Naive B cell (primary cell): Measurements from ENCODE around the gene ANAPC10. TPM values are rescaled to one million over a fixed set of nuclear protein-coding genes. Genes with fewer than 3 reads are reported as not detected.

ENCODE experiments used
- ATAC-seq, 2 donors: fragments of 150-1000 bp; cut with Tn5 transposase; 2 replicates each; pipeline ENCODE4 v1.10.0; 2021; ENCODE audit warnings: low read depth in 2 of 2, mild to moderate bottlenecking in 2 of 2, moderate library complexity in 2 of 2
- DNase-seq: peaks from one replicate; pipeline ENCODE4 v3.0.0; 2022
- H3K27ac Mint-ChIP-seq, 6 donors: one replicate each; pipeline ENCODE4 v1.8.0; 2020 to 2022; ENCODE audit warnings: mild to moderate bottlenecking in 6 of 6, mixed read lengths in 6 of 6, moderate library complexity in 5 of 6, inconsistent platforms in 2 of 6
- H3K27me3 Mint-ChIP-seq, 3 donors: one replicate each; pipeline ENCODE4 v1.8.0; 2021 to 2022; ENCODE audit warnings: mixed read lengths in 3 of 3, mild to moderate bottlenecking in 1 of 3
- H3K36me3 Mint-ChIP-seq, 2 donors: one replicate each; pipeline ENCODE4 v1.8.0; 2020 to 2022; ENCODE audit warnings: mixed read lengths in 2 of 2, inconsistent platforms in 1 of 2, mild to moderate bottlenecking in 1 of 2
- H3K4me1 Mint-ChIP-seq, 3 donors: one replicate each; pipeline ENCODE4 v1.8.0; 2020 to 2022; ENCODE audit warnings: mixed read lengths in 3 of 3, inconsistent platforms in 1 of 3, mild to moderate bottlenecking in 1 of 3, moderate library complexity in 1 of 3
- H3K4me3 Mint-ChIP-seq, 8 donors: one replicate each; pipeline ENCODE4 v1.8.0; 2020 to 2022; ENCODE audit warnings: mild to moderate bottlenecking in 8 of 8, mixed read lengths in 8 of 8, moderate library complexity in 8 of 8, inconsistent platforms in 2 of 8
- H3K9me3 Mint-ChIP-seq, 7 donors: one replicate each; pipeline ENCODE4 v1.8.0; 2020 to 2022; ENCODE audit warnings: mixed read lengths in 7 of 7, mild to moderate bottlenecking in 5 of 7, inconsistent platforms in 2 of 7, moderate library complexity in 1 of 7
- polyA plus RNA-seq, 6 donors: library from polyadenylated mRNA; unstranded; fragments of 300-500 nt; fragmentation: Illumina TruSeq; gene quantifications; one replicate each; pipeline ENCODE4 v1.2.3, GENCODE V29; 2021; ENCODE audit warnings: low read depth in 6 of 6

The ANAPC10 gene
- polyA plus RNA-seq, 6 donors from 2014 or later, result 26.8 to 60.9 (median 41.2) TPM

- no peak for DNase-seq
- Mint-ChIP-seq H3K4me1 (no peaks in the 10 kb centered on the region), H3K27ac (no peak overlapping the region), H3K27me3 (no peaks in the 10 kb centered on the region), H3K36me3 (peaks cover 0 to 3% of the 10 kb centered on the region in 2 donors), H3K9me3 (peaks cover 0 to 9% (median 1%) of the 10 kb centered on the region in 7 donors), H3K4me3 (no peak overlapping the region)
- ATAC-seq, result no peak
Observed at GRCh38 chr4:144968606-144969005, 129.4 kb downstream of the ANAPC10 start.

GRCh38 chr4:144967161-144967560 lies 130.8 kb downstream of the ANAPC10 start:
- no peaks in the 10 kb centered on the region for H3K4me1 Mint-ChIP-seq
- ATAC-seq (no peak), DNase-seq (no peak)
- no peaks in the 10 kb centered on the region for H3K27me3 Mint-ChIP-seq
- peaks cover 0 to 11% of the 10 kb centered on the region in 2 donors for H3K36me3 Mint-ChIP-seq
- peaks cover 0 to 12% (median under 1%) of the 10 kb centered on the region in 7 donors for H3K9me3 Mint-ChIP-seq
- H3K4me3 Mint-ChIP-seq, result no peak overlapping the region
- no peak overlapping the region for H3K27ac Mint-ChIP-seq

- H3K27me3 Mint-ChIP-seq, result peaks cover 0 to 10% (median 0%) of the 10 kb centered on the region in 3 donors
- H3K27ac Mint-ChIP-seq, result no peak overlapping the region
- no peaks in the 10 kb centered on the region for H3K4me1 Mint-ChIP-seq
- peaks cover 13 to 17% of the 10 kb centered on the region in 2 donors for H3K36me3 Mint-ChIP-seq
- no peak overlapping the region for H3K4me3 Mint-ChIP-seq
- peaks cover 6 to 31% (median 25%) of the 10 kb centered on the region in 7 donors for H3K9me3 Mint-ChIP-seq
- DNase-seq (no peak), ATAC-seq (no peak)
Observed at GRCh38 chr4:144962300-144962699, 135.7 kb downstream of the ANAPC10 start.

- Mint-ChIP-seq H3K36me3 (peaks cover 23 to 45% of the 10 kb centered on the region in 2 donors), H3K27ac (no peak overlapping the region), H3K9me3 (peaks cover 36 to 71% (median 56%) of the 10 kb centered on the region in 7 donors), H3K27me3 (peaks cover 0 to 10% (median 7%) of the 10 kb centered on the region in 3 donors), H3K4me3 (no peak overlapping the region), H3K4me1 (no peaks in the 10 kb centered on the region)
- ATAC-seq, result no peak
- DNase-seq, result no peak
Observed at GRCh38 chr4:144955104-144955503, 142.9 kb downstream of the ANAPC10 start.

- Mint-ChIP-seq H3K27ac (no peak overlapping the region), H3K9me3 (peaks cover 30 to 63% (median 49%) of the 10 kb centered on the region in 7 donors), H3K27me3 (peaks cover 0 to 7% (median 1%) of the 10 kb centered on the region in 3 donors), H3K4me1 (no peaks in the 10 kb centered on the region), H3K36me3 (peaks cover 23 to 39% of the 10 kb centered on the region in 2 donors), H3K4me3 (no peak overlapping the region)
- ATAC-seq (no peak), DNase-seq (no peak)
Observed at GRCh38 chr4:144954230-144954629, 143.8 kb downstream of the ANAPC10 start.

DNA sequence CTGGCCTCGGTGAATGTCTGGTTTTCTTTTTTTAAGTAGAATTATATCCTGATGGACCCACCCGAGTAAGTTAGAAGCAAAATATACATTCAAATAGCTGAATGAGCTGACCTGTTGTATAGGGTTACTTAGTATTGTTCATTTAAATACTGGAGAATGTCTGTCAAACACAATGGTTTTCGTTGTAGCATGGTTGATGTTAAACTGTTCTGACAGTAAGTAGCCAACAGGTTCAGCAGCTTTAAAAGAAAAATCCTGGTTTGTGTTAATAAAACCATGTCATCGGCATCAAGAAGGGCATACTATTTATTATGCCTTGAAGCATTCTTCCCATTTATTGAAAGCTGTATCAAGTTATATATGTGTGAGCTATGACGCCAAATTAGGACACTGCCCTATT lies 149.6 kb downstream of the ANAPC10 start:
- peaks cover 9 to 27% (median 17%) of the 10 kb centered on the region in 7 donors for H3K9me3 Mint-ChIP-seq
- H3K4me1 Mint-ChIP-seq, result no peaks in the 10 kb centered on the region
- no peak for ATAC-seq
- H3K27me3 Mint-ChIP-seq, result peaks cover 0 to 7% (median 4%) of the 10 kb centered on the region in 3 donors
- no peak overlapping the region for H3K27ac Mint-ChIP-seq
- no peak overlapping the region for H3K4me3 Mint-ChIP-seq
- no peak for DNase-seq
- peaks cover 20 to 23% of the 10 kb centered on the region in 2 donors for H3K36me3 Mint-ChIP-seq

- peaks cover 0 to 7% (median 4%) of the 10 kb centered on the region in 3 donors for H3K27me3 Mint-ChIP-seq
Observed at GRCh38 chr4:144948009-144948408, 150.0 kb downstream of the ANAPC10 start.

More at GRCh38 chr4:144948009-144948408, 150.0 kb downstream of the ANAPC10 start:
- DNase-seq (no peak), ATAC-seq (no peak)
- Mint-ChIP-seq H3K4me1 (no peaks in the 10 kb centered on the region), H3K4me3 (no peak overlapping the region), H3K36me3 (peaks cover 16 to 20% of the 10 kb centered on the region in 2 donors), H3K9me3 (peaks cover 5 to 23% (median 13%) of the 10 kb centered on the region in 7 donors), H3K27ac (no peak overlapping the region)

Other genes with a start within 250 kb of the ANAPC10 start
- 10 to 100 TPM; 45.5 to 63.7 (median 56.4) TPM for gene ABCE1, start 115 bp upstream of the ANAPC10 start, polyA plus RNA-seq
- gene OTUD4, start 82.4 kb upstream of the ANAPC10 start, polyA plus RNA-seq, result 10 to 100 TPM; 11.9 to 20.1 (median 15.4) TPM